GM23248 (cell line): Measurements from ENCODE around the gene GRID2.

Experiments
- EZH2 ChIP-seq: fragments of 200-600 bp; sonication (generic); IDR thresholded peaks from 2 replicates; pipeline ENCODE4 v1.6.1; 2018; ENCODE audit warnings: antibody characterized with exemption, mild to moderate bottlenecking; ENCODE audit not compliant: insufficient read depth, poor library complexity, severe bottlenecking
- EZH2phosphoT487 ChIP-seq: fragments of 200-600 bp; sonication (generic); IDR thresholded peaks from 2 replicates; pipeline ENCODE4 v1.6.1; 2018; ENCODE audit warnings: antibody characterized with exemption, moderate library complexity, mild to moderate bottlenecking, low read depth; ENCODE audit not compliant: insufficient read depth

DNA sequence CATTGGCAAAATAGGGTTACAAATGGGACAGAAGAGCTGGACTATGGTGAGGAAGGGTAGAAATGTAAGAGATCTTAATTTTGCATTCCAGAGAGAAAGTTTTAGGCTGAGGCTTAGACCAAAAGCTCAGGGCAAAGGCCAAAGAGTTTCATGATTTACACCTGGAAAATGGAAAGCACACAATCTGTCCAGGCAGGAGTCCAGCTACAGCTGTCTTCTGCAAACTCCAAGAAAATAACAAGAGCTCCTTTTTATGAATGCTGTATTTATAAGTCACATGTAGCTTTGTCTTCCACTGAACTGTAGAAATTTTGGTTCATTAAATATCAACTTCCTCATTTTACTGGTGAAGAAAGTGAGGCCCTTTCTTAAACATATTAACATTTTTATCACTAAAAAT lies 1236.8 kb downstream of the GRID2 start:
- TF ChIP-seq EZH2phosphoT487 (no peak), EZH2 (no peak)
